CD4-positive, CD25-positive, alpha-beta regulatory T cell (primary cell): ENCODE measurements around the gene RAD51B. TPM values are rescaled to one million over a fixed set of nuclear protein-coding genes. Genes with fewer than 3 reads are reported as not detected.

Experiments
- ATAC-seq, 2 donors: fragments of 150-1000 bp; cut with Tn5 transposase; one replicate each; pipeline ENCODE4 v1.10.0; 2021; ENCODE audit warnings: low read depth in 2 of 2, moderate number of reproducible peaks in 2 of 2, moderate library complexity in 1 of 2
- DNase-seq, 3 donors: peaks; one replicate each; pipeline versions ENCODE4 v3.0.0 to v3.0.0-alpha.2; 2012 to 2022; ENCODE audit warnings: mixed read lengths in 1 of 3
- H3K27ac ChIP-seq: one replicate; pipeline ENCODE4 v1.7.0; 2013; ENCODE audit warnings: mild to moderate bottlenecking, low read length; ENCODE audit not compliant: insufficient read depth, poor library complexity, severe bottlenecking
- H3K27me3 ChIP-seq: one replicate; pipeline ENCODE4 v1.7.0; 2013; ENCODE audit warnings: low read length; ENCODE audit not compliant: control insufficient read depth, insufficient read depth
- H3K36me3 ChIP-seq: one replicate; pipeline ENCODE4 v1.7.0; 2013; ENCODE audit warnings: mild to moderate bottlenecking, low read length, moderate library complexity; ENCODE audit not compliant: control insufficient read depth, insufficient read depth
- H3K4me1 ChIP-seq: 2 replicates; pipeline ENCODE4 v1.7.0; 2013; ENCODE audit warnings: mild to moderate bottlenecking, low read length; ENCODE audit not compliant: insufficient read depth, control insufficient read depth, poor library complexity, severe bottlenecking
- H3K4me3 ChIP-seq: one replicate; pipeline ENCODE4 v1.7.0; 2013; ENCODE audit warnings: low read depth, mild to moderate bottlenecking, low read length, moderate library complexity
- H3K9me3 ChIP-seq, 2 experiments: 1 replicate in 1 of 2; 2 replicates in 1 of 2; pipeline ENCODE4 v1.7.0; 2013; ENCODE audit warnings: low read length in 2 of 2, mild to moderate bottlenecking in 1 of 2, moderate library complexity in 1 of 2; ENCODE audit not compliant: control insufficient read depth in 2 of 2
- H3K27ac Mint-ChIP-seq, 3 donors: one replicate each; pipeline ENCODE4 v1.8.0; 2020 to 2022; ENCODE audit warnings: mild to moderate bottlenecking in 3 of 3, mixed read lengths in 3 of 3, moderate library complexity in 2 of 3
- H3K27me3 Mint-ChIP-seq: one replicate; pipeline ENCODE4 v1.8.0; 2022; ENCODE audit warnings: mild to moderate bottlenecking, mixed read lengths
- H3K36me3 Mint-ChIP-seq: one replicate; pipeline ENCODE4 v1.8.0; 2020; ENCODE audit warnings: mixed read lengths
- H3K4me1 Mint-ChIP-seq, 4 donors: one replicate each; pipeline ENCODE4 v1.8.0; 2020 to 2022; ENCODE audit warnings: mixed read lengths in 4 of 4, mild to moderate bottlenecking in 1 of 4
- H3K4me3 Mint-ChIP-seq, 4 donors: one replicate each; pipeline ENCODE4 v1.8.0; 2020 to 2022; ENCODE audit warnings: mild to moderate bottlenecking in 4 of 4, mixed read lengths in 4 of 4, moderate library complexity in 3 of 4
- H3K9me3 Mint-ChIP-seq, 7 donors: one replicate each; pipeline ENCODE4 v1.8.0; 2020 to 2022; ENCODE audit warnings: mixed read lengths in 7 of 7, mild to moderate bottlenecking in 3 of 7, moderate library complexity in 2 of 7
- polyA plus RNA-seq, 4 donors: library from polyadenylated mRNA; unstranded; fragments of 300-500 nt; fragmentation: Illumina TruSeq; gene quantifications; one replicate each; pipeline ENCODE4 v1.2.3, GENCODE V29; 2021
- total RNA-seq: library from RNA; stranded (reverse); gene quantifications from one replicate; pipeline ENCODE4 v1.2.3, GENCODE V29; 2022

The RAD51B gene
- total and polyA plus RNA-seq, 5 donors from 2014 or later, result 19.1 to 40.2 (median 28.1) TPM

DNA sequence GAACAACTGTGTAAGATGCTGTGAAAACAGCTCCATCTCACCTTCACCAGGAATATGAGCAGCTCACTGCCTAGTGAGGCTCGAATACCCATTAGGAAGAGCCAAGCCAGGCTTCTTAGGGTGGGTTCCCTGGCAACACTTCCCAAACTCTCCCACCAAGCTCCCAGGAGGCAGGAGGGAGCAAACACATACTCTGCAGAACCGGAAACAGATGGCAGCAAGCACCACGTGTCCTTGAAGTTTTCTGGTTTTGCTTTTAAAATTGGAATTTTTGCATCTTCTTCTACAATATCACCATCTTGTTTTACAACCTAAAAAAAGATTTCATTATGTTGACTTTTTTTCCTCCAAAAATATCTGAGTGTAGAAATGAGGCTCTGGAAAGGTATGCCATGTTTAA, 786.6 kb downstream of the RAD51B start:
- peaks cover 0 to 8% of the 10 kb centered on the region in 2 experiments for H3K9me3 ChIP-seq
- H3K36me3 Mint-ChIP-seq, result peaks cover 6% of the 10 kb centered on the region
- H3K9me3 Mint-ChIP-seq, result peaks cover 0 to 5% (median 2%) of the 10 kb centered on the region in 7 donors
- H3K27me3 ChIP-seq, result no peaks in the 10 kb centered on the region
- H3K27ac ChIP-seq, result no peak overlapping the region
- peaks cover 0 to 8% (median 0%) of the 10 kb centered on the region in 4 donors for H3K4me1 Mint-ChIP-seq
- ATAC-seq (no peak), DNase-seq (no peak)
- H3K27me3 Mint-ChIP-seq, result no peaks in the 10 kb centered on the region
- H3K4me3 Mint-ChIP-seq, result no peak overlapping the region
- H3K4me1 ChIP-seq, result no peaks in the 10 kb centered on the region
- H3K27ac Mint-ChIP-seq, result peak overlapping the region in 1 of 3 donors; percentile 50
- no peak overlapping the region for H3K4me3 ChIP-seq
- no peaks in the 10 kb centered on the region for H3K36me3 ChIP-seq

DNA sequence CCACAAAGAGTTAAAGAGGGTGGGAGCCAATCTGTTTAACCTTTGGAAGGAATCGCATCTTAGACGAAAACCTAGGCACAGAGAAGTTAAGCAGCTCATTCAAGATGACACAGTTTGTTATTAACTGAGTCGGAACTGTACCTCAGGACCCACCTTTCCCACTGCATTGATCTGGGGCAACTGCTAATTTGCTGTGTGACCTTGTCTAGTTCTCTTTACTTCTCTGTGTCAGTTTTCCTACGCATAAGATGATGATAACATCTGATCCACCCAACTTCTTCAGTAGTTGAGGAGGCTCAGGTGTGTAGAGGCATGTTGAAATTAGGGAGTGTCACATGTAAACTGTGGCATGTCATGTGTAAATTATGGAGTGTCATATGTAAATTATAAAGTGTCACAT, 787.1 kb downstream of the RAD51B start:
- no peaks in the 10 kb centered on the region for H3K27me3 ChIP-seq
- H3K36me3 ChIP-seq, result no peaks in the 10 kb centered on the region
- no peak for ATAC-seq
- Mint-ChIP-seq H3K27ac (peak overlapping the region in 2 of 3 donors; percentile 50 to 72), H3K36me3 (peaks cover 4% of the 10 kb centered on the region), H3K9me3 (peaks cover 0 to 5% (median 2%) of the 10 kb centered on the region in 7 donors), H3K4me1 (peaks cover 0 to 9% (median 0%) of the 10 kb centered on the region in 4 donors), H3K4me3 (no peak overlapping the region), H3K27me3 (no peaks in the 10 kb centered on the region)
- no peak overlapping the region for H3K4me3 ChIP-seq
- H3K4me1 ChIP-seq, result no peaks in the 10 kb centered on the region
- H3K9me3 ChIP-seq, result peaks cover 0 to 8% of the 10 kb centered on the region in 2 experiments
- no peak overlapping the region for H3K27ac ChIP-seq
- no peak for DNase-seq

DNA sequence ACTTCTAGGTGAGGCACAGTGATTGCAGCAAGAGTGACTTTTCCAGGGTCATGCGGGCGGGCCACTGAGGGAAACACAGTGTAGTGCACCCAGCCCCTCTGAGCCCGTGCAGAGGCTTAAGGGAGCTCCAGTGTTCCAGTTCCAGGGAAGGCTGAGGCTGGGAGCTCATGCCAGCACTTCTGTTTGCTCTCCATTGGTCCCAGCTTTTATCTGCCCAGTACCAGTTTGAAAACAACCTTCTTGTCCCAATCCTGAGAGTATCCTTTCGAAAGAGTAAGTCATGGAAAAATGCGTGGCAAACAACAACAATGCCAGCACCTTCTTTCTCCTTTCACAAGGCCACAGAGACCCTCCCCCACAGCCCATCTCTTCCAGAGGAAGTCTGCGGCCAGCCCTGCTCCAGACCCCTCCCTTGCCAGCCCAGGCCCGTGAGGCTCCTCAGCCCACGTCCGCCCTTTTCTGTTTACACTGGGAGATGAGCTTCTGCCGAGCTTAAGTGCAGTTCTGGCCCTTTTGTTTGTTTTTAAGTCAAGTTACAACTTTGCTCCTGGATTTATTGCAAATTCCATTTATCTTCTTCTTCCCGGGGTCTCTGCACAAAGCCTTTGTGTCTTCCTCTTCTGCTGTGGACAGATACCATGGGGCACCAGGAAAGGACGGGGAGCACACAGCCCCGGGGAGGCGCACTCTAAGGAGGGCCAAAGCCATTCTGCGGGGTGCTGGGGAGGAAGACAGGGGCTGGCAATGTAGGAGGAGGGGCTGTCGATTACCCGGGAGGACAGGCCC, 787.7 kb downstream of the RAD51B start:
- Mint-ChIP-seq H3K27ac (peak overlapping the region in 2 of 3 donors; percentile 50 to 72), H3K36me3 (no peaks in the 10 kb centered on the region), H3K27me3 (no peaks in the 10 kb centered on the region), H3K4me3 (no peak overlapping the region), H3K9me3 (peaks cover 0 to 5% (median 2%) of the 10 kb centered on the region in 7 donors), H3K4me1 (peaks cover 0 to 10% (median 0%) of the 10 kb centered on the region in 4 donors)
- Histone ChIP-seq H3K9me3 (peaks cover 0 to 8% of the 10 kb centered on the region in 2 experiments), H3K27ac (no peak overlapping the region), H3K36me3 (no peaks in the 10 kb centered on the region), H3K27me3 (no peaks in the 10 kb centered on the region), H3K4me1 (no peaks in the 10 kb centered on the region), H3K4me3 (no peak overlapping the region)
- ATAC-seq (no peak), DNase-seq (peak in 1 of 3 donors; percentile 19)

DNA sequence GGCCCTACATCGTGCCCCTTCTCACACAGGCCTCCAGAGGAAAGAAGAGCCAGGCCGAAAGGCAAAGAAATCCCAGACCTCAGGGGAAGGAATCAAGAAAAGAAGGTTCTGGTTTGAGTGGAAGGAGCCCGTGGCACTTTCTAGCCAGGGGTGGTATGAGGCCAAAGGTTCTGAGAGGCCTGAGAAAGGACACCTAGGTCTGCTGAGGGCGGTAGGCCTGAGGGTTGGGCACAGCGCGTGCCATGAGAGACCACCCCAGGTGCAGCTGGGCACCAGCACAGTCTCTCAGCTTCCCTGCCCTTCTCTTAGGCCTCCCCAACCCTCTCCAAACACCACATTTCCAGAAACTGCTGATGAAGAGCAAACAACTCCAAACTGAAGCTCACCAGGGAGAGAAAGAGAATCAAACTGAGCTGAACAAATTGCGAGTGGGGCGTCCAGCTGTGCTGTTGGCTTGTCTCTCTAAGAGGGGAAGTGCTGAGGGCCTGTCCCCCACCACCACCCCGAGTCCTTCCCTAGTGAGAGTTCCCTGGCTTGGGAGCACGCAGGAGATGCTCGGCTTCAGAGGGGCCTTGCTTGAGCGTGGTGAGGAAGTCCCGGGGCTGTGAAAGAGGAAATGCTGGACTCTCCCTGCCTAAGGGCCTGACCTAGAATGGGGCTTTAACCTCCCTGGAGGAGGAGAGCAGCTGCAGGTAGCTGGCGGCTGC, 788.4 kb downstream of the RAD51B start:
- Mint-ChIP-seq H3K4me3 (no peak overlapping the region), H3K4me1 (peaks cover 0 to 10% (median 0%) of the 10 kb centered on the region in 4 donors), H3K27ac (peak overlapping the region in 1 of 3 donors; percentile 72), H3K36me3 (no peaks in the 10 kb centered on the region), H3K27me3 (no peaks in the 10 kb centered on the region), H3K9me3 (peaks cover 0 to 5% (median 2%) of the 10 kb centered on the region in 7 donors)
- Histone ChIP-seq H3K9me3 (peaks cover 0 to 8% of the 10 kb centered on the region in 2 experiments), H3K27me3 (no peaks in the 10 kb centered on the region), H3K4me3 (no peak overlapping the region), H3K36me3 (no peaks in the 10 kb centered on the region), H3K27ac (no peak overlapping the region), H3K4me1 (no peaks in the 10 kb centered on the region)
- ATAC-seq (no peak), DNase-seq (no peak)

DNA sequence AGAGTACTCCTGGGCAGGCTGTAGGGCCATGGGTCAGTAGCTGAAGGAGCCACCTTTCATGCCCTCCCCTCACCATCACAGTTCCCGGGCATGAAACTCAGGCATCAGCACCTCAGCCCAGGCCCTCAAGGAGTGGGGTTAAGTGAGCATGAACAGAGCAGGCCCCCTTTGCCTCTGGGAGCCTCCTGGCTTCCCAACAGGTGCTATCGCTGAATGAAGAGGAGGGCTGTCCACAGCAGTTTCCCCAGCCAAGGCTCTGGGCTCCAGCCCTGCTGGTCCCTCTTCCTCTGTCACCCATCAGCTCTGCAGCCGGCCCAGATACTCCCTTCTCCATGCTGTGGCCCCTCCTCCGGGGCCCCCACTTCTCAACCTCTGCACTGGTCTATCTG, 789.0 kb downstream of the RAD51B start:
- Histone ChIP-seq H3K9me3 (peaks cover 0 to 8% of the 10 kb centered on the region in 2 experiments), H3K4me3 (no peak overlapping the region), H3K27ac (no peak overlapping the region), H3K4me1 (no peaks in the 10 kb centered on the region), H3K36me3 (no peaks in the 10 kb centered on the region), H3K27me3 (no peaks in the 10 kb centered on the region)
- no peaks in the 10 kb centered on the region for H3K36me3 Mint-ChIP-seq
- H3K27me3 Mint-ChIP-seq, result no peaks in the 10 kb centered on the region
- no peak for DNase-seq
- no peak for ATAC-seq
- H3K4me1 Mint-ChIP-seq, result peaks cover 0 to 10% (median 0%) of the 10 kb centered on the region in 4 donors
- H3K27ac Mint-ChIP-seq, result no peak overlapping the region
- H3K9me3 Mint-ChIP-seq, result peaks cover 0 to 5% (median 2%) of the 10 kb centered on the region in 7 donors
- no peak overlapping the region for H3K4me3 Mint-ChIP-seq

DNA sequence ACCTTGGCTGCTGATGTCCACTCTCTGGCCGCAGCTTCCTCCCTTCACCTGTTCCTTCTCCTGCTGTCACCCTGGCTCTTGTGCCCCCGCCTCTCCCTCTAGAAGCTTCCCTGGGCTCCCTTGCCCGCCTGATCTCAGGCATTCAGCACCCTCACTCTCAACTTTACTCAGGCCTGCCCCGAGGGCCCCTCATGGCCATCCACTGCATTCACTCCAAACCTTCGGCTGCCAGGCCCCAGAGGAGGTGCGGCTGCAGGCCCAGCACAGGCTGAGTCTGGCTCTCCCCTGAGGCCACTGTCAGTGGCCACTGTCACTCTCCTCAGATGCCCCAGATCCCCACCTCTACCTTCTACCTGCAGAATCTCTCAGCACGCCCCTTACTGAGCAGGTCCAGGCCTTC, 789.4 kb downstream of the RAD51B start:
- ATAC-seq (no peak), DNase-seq (no peak)
- H3K4me3 ChIP-seq, result no peak overlapping the region
- H3K36me3 ChIP-seq, result no peaks in the 10 kb centered on the region
- peaks cover 2 to 8% (median 4%) of the 10 kb centered on the region in 7 donors for H3K9me3 Mint-ChIP-seq
- H3K4me1 Mint-ChIP-seq, result peaks cover 0 to 10% (median 0%) of the 10 kb centered on the region in 4 donors
- H3K9me3 ChIP-seq, result peaks cover 3 to 13% of the 10 kb centered on the region in 2 experiments
- H3K27ac ChIP-seq, result no peak overlapping the region
- H3K4me1 ChIP-seq, result no peaks in the 10 kb centered on the region
- H3K36me3 Mint-ChIP-seq, result no peaks in the 10 kb centered on the region
- H3K27me3 Mint-ChIP-seq, result no peaks in the 10 kb centered on the region
- H3K4me3 Mint-ChIP-seq, result no peak overlapping the region
- no peaks in the 10 kb centered on the region for H3K27me3 ChIP-seq
- no peak overlapping the region for H3K27ac Mint-ChIP-seq

DNA sequence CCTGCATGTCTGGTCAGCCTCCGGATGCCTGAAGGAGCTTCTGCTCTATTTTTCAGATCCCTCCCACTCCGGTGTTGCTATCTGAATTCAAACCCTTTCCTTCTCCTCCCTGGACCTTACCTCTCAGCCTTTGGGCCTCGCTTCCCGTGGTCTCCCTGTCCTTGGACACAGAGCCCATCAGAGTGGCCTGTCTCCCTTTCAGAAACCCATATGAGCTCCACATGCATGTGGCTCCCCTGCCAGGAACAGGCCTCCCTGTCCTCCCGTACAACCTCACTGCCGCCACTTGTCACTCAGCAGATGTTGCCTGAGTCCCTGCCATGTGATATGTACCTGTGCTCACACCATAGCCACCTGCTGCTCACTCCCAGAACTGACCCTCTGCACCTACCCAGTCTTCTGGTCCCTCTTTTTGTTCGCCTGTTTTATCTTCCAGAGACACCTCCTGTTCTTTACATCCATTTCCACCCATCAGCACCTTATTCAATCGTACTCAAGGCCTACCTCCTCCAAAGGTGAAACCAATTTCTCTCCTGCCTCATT, 790.7 kb downstream of the RAD51B start:
- H3K4me3 ChIP-seq, result no peak overlapping the region
- H3K36me3 ChIP-seq, result no peaks in the 10 kb centered on the region
- DNase-seq (no peak), ATAC-seq (no peak)
- peaks cover 10 to 15% of the 10 kb centered on the region in 2 experiments for H3K9me3 ChIP-seq
- H3K27ac Mint-ChIP-seq, result no peak overlapping the region
- peaks cover 0 to 10% (median 0%) of the 10 kb centered on the region in 4 donors for H3K4me1 Mint-ChIP-seq
- H3K4me3 Mint-ChIP-seq, result no peak overlapping the region
- H3K27me3 ChIP-seq, result no peaks in the 10 kb centered on the region
- H3K36me3 Mint-ChIP-seq, result peaks cover 3% of the 10 kb centered on the region
- no peaks in the 10 kb centered on the region for H3K27me3 Mint-ChIP-seq
- H3K4me1 ChIP-seq, result no peaks in the 10 kb centered on the region
- peaks cover 3 to 19% (median 11%) of the 10 kb centered on the region in 7 donors for H3K9me3 Mint-ChIP-seq
- H3K27ac ChIP-seq, result no peak overlapping the region
